ENCODE results near the gene ULK4. TPM values are rescaled to one million over a fixed set of nuclear protein-coding genes. Genes with fewer than 3 reads are reported as not detected.

The ULK4 gene
- polyA plus RNA-seq, 1 donor from 2014 or later = 5.6 TPM

DNA sequence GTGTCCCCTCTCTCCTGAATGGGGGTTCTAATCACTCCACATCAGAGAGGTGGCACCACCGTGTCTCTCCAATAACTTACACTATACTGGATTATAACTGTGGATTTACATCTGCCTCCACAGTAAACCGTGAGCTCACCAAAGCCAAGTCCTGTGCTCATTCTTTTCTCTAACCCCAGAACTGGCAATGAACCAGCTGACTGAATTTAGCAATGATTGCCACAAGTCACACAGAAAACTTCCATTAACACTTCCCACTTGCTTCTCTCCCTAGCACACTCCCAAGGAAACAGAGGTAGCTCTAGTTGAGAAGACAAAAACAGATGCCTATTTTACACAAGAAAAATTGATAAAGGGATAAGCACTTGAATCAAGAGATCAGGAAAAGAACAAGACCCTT is 361.3 kb downstream of the ULK4 start:
- H3K27me3 Mint-ChIP-seq = no peaks in the 10 kb centered on the region
- H3K27ac Mint-ChIP-seq = no peak overlapping the region
- H3K4me3 Mint-ChIP-seq = no peak overlapping the region
- H3K9me3 Mint-ChIP-seq = peaks cover 0 to 2% (median 0%) of the 10 kb centered on the region in 3 donors
- H3K4me1 Mint-ChIP-seq = peaks cover 1 to 3% (median 2%) of the 10 kb centered on the region in 3 donors
- H3K36me3 Mint-ChIP-seq = peaks cover 4% of the 10 kb centered on the region

- Mint-ChIP-seq H3K27ac (no peak overlapping the region), H3K9me3 (peaks cover 0 to 2% (median 0%) of the 10 kb centered on the region in 3 donors), H3K36me3 (peaks cover 4% of the 10 kb centered on the region), H3K4me3 (no peak overlapping the region), H3K27me3 (no peaks in the 10 kb centered on the region), H3K4me1 (peaks cover 0 to 5% (median 0%) of the 10 kb centered on the region in 3 donors)
These were observed 362.8 kb downstream of the ULK4 start for GRCh38 chr3:41599127-41599484.

DNA sequence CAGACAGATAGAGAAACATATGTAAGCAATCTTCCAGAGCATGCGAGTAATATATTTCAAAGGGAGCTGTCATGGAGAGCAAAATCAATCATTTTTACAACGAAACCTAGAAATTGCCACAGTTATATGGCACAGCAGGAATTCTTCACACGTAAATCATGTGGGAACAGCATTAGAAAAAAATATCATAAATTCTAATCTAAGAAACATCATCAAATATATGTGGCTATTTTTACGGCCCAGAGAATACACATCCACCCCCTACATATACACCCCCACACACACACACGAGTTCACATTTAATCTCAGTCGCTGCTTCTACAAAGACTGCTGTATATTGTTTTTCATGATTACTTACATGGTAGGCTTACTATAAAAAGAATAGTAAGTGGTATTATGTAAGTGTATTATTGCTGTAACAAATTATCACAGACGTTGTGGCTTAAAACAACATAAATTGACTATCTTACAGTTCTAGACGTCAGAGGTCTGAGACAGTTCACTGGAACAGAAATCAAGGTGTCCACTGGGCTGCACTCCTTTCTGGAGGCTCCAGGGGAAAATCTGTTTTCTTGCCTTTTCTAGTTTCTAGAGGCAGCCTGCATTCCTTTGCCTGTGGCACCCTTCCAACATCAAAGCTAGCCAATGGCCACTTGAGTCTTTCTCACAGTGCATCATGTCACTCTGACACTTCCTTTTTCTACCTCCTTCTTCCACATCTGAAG is 363.3 kb downstream of the ULK4 start:
- Mint-ChIP-seq H3K4me3 (no peak overlapping the region), H3K9me3 (no peaks in the 10 kb centered on the region), H3K4me1 (peaks cover 0 to 5% (median 0%) of the 10 kb centered on the region in 3 donors), H3K27me3 (no peaks in the 10 kb centered on the region), H3K27ac (no peak overlapping the region), H3K36me3 (peaks cover 4% of the 10 kb centered on the region)

DNA sequence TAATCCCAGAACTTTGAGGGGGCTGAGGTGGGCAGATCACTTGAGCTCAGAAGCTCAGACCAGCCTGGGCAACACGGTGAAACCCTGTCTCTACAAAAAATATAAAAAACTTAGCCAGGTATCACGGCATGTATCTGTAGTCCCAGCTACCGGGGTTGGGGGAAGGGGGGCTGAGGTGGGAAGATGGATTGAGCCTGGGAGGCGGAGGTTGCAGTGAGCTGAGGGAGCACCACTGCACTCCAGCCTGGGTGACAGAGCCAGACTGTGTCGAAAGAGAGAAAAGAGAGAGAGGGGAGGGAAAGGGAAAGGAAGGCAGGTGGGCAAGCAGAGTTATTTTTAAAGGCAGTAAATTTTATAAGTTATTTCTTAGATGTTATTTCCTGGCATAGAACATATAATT is 368.1 kb downstream of the ULK4 start:
- no peak overlapping the region for H3K27ac Mint-ChIP-seq
- peaks cover 9% of the 10 kb centered on the region for H3K36me3 Mint-ChIP-seq
- no peak overlapping the region for H3K4me3 Mint-ChIP-seq
- H3K9me3 Mint-ChIP-seq = no peaks in the 10 kb centered on the region
- H3K4me1 Mint-ChIP-seq = peaks cover 5 to 6% (median 5%) of the 10 kb centered on the region in 3 donors
- H3K27me3 Mint-ChIP-seq = no peaks in the 10 kb centered on the region

DNA sequence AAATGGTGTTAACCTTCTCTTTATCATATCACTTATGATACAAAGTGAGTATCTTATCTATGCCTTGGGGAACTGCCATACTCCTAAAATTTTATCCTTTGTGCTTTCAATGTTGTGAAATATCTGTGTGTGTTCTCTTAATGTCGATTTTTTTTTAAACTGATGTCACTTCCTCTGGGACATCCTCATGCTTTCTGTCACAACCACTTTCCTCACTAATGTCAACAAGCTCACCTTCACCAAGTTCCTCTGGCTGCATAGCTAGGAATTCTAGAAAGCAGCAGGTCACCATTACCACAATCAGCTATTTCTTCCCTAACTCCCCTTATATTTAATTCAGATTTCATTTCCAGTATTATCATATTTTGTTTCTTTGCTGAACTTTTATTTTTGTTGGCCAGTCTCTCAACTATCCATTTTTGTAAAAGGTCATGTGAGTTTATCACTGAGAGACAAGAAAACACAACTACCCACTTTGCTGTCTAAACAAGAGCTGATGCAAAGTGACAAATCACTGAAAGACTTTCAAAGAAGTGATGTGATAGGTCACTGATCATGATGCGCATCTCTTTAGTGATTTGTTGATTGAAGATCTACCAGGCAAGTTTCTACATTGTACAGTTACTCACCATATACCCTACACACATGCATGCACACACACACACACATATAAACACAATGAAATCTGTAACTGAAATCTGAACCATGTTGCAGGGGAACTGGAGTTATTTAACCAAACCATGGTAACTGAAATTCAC is 369.0 kb downstream of the ULK4 start:
- Mint-ChIP-seq H3K4me3 (peak overlapping the region in 1 of 4 donors; percentile 13), H3K36me3 (peaks cover 6% of the 10 kb centered on the region), H3K27ac (no peak overlapping the region), H3K4me1 (peaks cover 5 to 6% (median 5%) of the 10 kb centered on the region in 3 donors), H3K9me3 (no peaks in the 10 kb centered on the region), H3K27me3 (no peaks in the 10 kb centered on the region)

- Mint-ChIP-seq H3K4me1 (peaks cover 12 to 28% (median 22%) of the 10 kb centered on the region in 3 donors), H3K36me3 (no peaks in the 10 kb centered on the region), H3K9me3 (peaks cover 0 to 4% (median 3%) of the 10 kb centered on the region in 3 donors), H3K4me3 (no peak overlapping the region), H3K27ac (no peak overlapping the region), H3K27me3 (no peaks in the 10 kb centered on the region)
These were observed 378.9 kb downstream of the ULK4 start for GRCh38 chr3:41583014-41583413.

- Mint-ChIP-seq H3K9me3 (peaks cover 0 to 4% (median 3%) of the 10 kb centered on the region in 3 donors), H3K4me1 (peaks cover 12 to 28% (median 22%) of the 10 kb centered on the region in 3 donors), H3K27ac (peak overlapping the region in 1 of 3 donors; percentile 6), H3K4me3 (peak overlapping the region in 1 of 4 donors; percentile 19), H3K36me3 (no peaks in the 10 kb centered on the region), H3K27me3 (no peaks in the 10 kb centered on the region)
These were observed 380.2 kb downstream of the ULK4 start for GRCh38 chr3:41581700-41582099.

- H3K9me3 Mint-ChIP-seq = no peaks in the 10 kb centered on the region
- H3K4me3 Mint-ChIP-seq = peak overlapping the region in 2 of 4 donors; percentile 25 to 53
- no peaks in the 10 kb centered on the region for H3K36me3 Mint-ChIP-seq
- no peaks in the 10 kb centered on the region for H3K27me3 Mint-ChIP-seq
- peak overlapping the region in 1 of 3 donors; percentile 17 for H3K27ac Mint-ChIP-seq
- peaks cover 12 to 28% (median 22%) of the 10 kb centered on the region in 3 donors for H3K4me1 Mint-ChIP-seq
These were observed 381.5 kb downstream of the ULK4 start for GRCh38 chr3:41580274-41580959.

DNA sequence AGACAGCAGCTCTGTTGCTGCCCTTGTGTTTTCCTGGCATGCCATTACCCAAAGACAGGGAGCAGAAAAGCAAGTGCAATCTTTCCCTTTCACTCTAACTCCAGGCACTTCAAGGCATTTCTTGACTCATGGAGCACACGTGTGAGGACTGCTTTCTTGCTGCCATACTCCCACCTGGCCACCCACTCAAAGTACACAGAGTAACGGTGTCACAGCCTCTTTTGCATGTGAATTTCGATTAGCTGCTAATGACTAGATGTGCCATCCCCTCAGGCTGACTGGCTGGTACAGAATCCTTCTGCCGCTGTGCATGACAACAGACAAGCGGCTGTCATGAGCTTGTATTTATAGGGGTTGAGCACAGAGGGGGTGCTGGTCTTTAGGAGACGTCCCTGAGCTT is 382.0 kb downstream of the ULK4 start:
- Mint-ChIP-seq H3K36me3 (no peaks in the 10 kb centered on the region), H3K9me3 (no peaks in the 10 kb centered on the region), H3K27ac (no peak overlapping the region), H3K27me3 (no peaks in the 10 kb centered on the region), H3K4me1 (peaks cover 12 to 28% (median 22%) of the 10 kb centered on the region in 3 donors), H3K4me3 (no peak overlapping the region)

- H3K36me3 Mint-ChIP-seq = peaks cover 3% of the 10 kb centered on the region
- H3K27me3 Mint-ChIP-seq = no peaks in the 10 kb centered on the region
- H3K9me3 Mint-ChIP-seq = no peaks in the 10 kb centered on the region
- no peak overlapping the region for H3K4me3 Mint-ChIP-seq
- H3K27ac Mint-ChIP-seq = peak overlapping the region in 1 of 3 donors; percentile 18
- peaks cover 13 to 30% (median 25%) of the 10 kb centered on the region in 3 donors for H3K4me1 Mint-ChIP-seq
These were observed 383.1 kb downstream of the ULK4 start for GRCh38 chr3:41578798-41579197.

DNA sequence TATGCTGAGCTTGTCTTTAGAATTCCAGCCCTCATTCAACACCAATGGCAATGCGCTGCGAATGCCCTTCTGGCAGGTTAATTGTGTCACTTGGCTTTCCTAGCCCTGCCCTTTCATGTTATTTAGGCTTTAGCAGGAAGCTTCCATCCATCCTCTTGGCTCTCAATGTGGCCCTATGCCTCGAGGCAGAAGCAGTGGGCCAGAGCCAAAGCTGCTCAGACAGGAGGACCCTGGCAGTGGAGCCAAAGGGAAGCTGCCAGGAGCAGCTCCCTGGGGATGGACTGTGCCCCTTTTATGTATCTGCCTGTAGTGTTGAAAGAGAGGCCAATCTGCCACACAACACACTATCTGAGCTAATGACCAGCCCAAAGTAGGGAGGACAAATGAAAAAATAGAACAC is 386.2 kb downstream of the ULK4 start:
- peaks cover 17 to 25% (median 21%) of the 10 kb centered on the region in 3 donors for H3K4me1 Mint-ChIP-seq
- H3K4me3 Mint-ChIP-seq = no peak overlapping the region
- no peak overlapping the region for H3K27ac Mint-ChIP-seq
- no peaks in the 10 kb centered on the region for H3K27me3 Mint-ChIP-seq
- no peaks in the 10 kb centered on the region for H3K9me3 Mint-ChIP-seq
- H3K36me3 Mint-ChIP-seq = peaks cover 3% of the 10 kb centered on the region

DNA sequence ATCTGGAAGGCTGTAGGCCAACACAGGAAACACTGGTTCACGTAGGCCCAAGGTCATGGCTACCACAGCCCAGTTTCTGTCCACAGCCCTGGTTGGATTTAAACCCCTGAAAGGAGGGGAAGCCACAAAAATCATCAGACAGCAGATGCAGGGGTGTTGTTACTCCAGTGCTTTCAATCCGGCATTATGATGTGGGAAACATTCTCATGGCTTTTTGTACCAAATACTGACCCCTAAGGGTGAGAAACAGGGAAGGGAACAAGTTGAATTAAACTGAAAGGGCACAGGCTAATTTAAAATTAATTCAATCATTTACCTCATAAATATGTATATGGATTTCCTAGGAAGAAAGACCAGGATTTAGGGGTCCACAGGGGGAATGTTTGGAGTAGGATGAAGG is 387.0 kb downstream of the ULK4 start:
- no peak overlapping the region for H3K4me3 Mint-ChIP-seq
- H3K27ac Mint-ChIP-seq = no peak overlapping the region
- peaks cover 12 to 18% (median 13%) of the 10 kb centered on the region in 3 donors for H3K4me1 Mint-ChIP-seq
- peaks cover 4% of the 10 kb centered on the region for H3K36me3 Mint-ChIP-seq
- no peaks in the 10 kb centered on the region for H3K27me3 Mint-ChIP-seq
- H3K9me3 Mint-ChIP-seq = no peaks in the 10 kb centered on the region

DNA sequence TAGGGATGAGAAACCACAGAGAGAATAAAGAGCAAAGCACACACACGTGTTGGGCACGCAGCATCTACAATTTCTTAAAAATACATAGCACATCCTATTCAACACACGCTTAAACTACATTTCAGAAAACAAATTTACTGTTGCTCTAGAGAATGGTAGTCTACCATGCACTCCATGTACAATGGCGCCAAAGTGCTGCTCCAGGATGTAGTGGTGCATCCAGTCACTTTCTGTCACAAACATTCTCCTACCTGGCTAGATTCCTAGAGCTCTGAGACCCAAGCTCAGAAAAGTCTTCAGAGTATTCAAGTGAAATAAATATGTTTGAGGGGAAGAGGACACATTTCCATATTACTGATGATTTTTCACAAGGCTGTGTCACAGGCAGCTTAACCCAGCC is 388.3 kb downstream of the ULK4 start:
- H3K9me3 Mint-ChIP-seq = no peaks in the 10 kb centered on the region
- peaks cover 8% of the 10 kb centered on the region for H3K36me3 Mint-ChIP-seq
- H3K4me1 Mint-ChIP-seq = peaks cover 11 to 14% (median 12%) of the 10 kb centered on the region in 3 donors
- peak overlapping the region in 1 of 4 donors; percentile 59 for H3K4me3 Mint-ChIP-seq
- no peaks in the 10 kb centered on the region for H3K27me3 Mint-ChIP-seq
- no peak overlapping the region for H3K27ac Mint-ChIP-seq

- Mint-ChIP-seq H3K9me3 (peaks cover 0 to 2% (median 0%) of the 10 kb centered on the region in 3 donors), H3K27me3 (no peaks in the 10 kb centered on the region), H3K36me3 (peaks cover 10% of the 10 kb centered on the region), H3K4me1 (peaks cover 11 to 14% (median 12%) of the 10 kb centered on the region in 3 donors), H3K27ac (peak overlapping the region in 1 of 3 donors; percentile 36), H3K4me3 (peak overlapping the region in 1 of 4 donors; percentile 18)
These were observed 389.8 kb downstream of the ULK4 start for GRCh38 chr3:41572092-41572491.

Measured in IgD-negative memory B cell (primary cell).